KMS-11 (cell line): ENCODE data around the gene ADCY4.

ENCODE experiments used
- H2AFZ ChIP-seq: fragments of 200-600 bp; sonication (generic); 2 replicates; pipeline ENCODE4 v1.6.1; 2016; ENCODE audit warnings: antibody characterized with exemption, mixed run types, low read depth
- H3K27ac ChIP-seq: fragments of 200-600 bp; sonication (generic); 2 replicates; pipeline ENCODE4 v1.6.1; 2016; ENCODE audit warnings: mild to moderate bottlenecking, mixed run types
- H3K27me3 ChIP-seq: fragments of 200-600 bp; sonication (generic); 2 replicates; pipeline ENCODE4 v1.6.1; 2017; ENCODE audit warnings: mild to moderate bottlenecking, low read depth, mixed run types, moderate library complexity; ENCODE audit not compliant: insufficient read depth
- H3K36me3 ChIP-seq: fragments of 200-600 bp; sonication (generic); 2 replicates; pipeline ENCODE4 v1.6.1; 2017; ENCODE audit warnings: mild to moderate bottlenecking, mixed run types; ENCODE audit not compliant: insufficient read depth
- H3K4me1 ChIP-seq: fragments of 200-600 bp; sonication (generic); 2 replicates; pipeline ENCODE4 v1.6.1; 2016; ENCODE audit warnings: mild to moderate bottlenecking, low read depth, mixed run types; ENCODE audit not compliant: poor library complexity, severe bottlenecking
- H3K4me2 ChIP-seq: fragments of 200-600 bp; sonication (generic); 2 replicates; pipeline ENCODE4 v1.7.0; 2016; ENCODE audit warnings: mild to moderate bottlenecking, mixed run types
- H3K4me3 ChIP-seq: fragments of 200-600 bp; sonication (generic); IDR thresholded peaks from 2 replicates; pipeline ENCODE4 v1.6.1; 2017; ENCODE audit warnings: low read depth, low read length, mixed read lengths; ENCODE audit not compliant: insufficient read depth
- H3K79me2 ChIP-seq: fragments of 200-600 bp; sonication (generic); 2 replicates; pipeline ENCODE4 v1.6.1; 2016; ENCODE audit warnings: low read depth, mixed run types; ENCODE audit not compliant: insufficient read depth
- H3K9ac ChIP-seq: fragments of 200-600 bp; sonication (generic); 2 replicates; pipeline ENCODE4 v1.6.1; 2016; ENCODE audit warnings: mild to moderate bottlenecking, mixed run types
- H4K20me1 ChIP-seq: fragments of 200-600 bp; sonication (generic); 2 replicates; pipeline ENCODE4 v1.6.1; 2016; ENCODE audit warnings: mild to moderate bottlenecking, mixed run types; ENCODE audit not compliant: insufficient read depth
- CTCF ChIP-seq: fragments of 200-600 bp; sonication (generic); conservative IDR thresholded peaks from 2 replicates; pipeline ENCODE4 v1.6.1; 2017; ENCODE audit warnings: low read depth, mild to moderate bottlenecking, antibody characterized with exemption, low read length, moderate library complexity, mixed read lengths

ADCY4 gene

GRCh38 chr14:24364841-24365240, 30.0 kb upstream of the ADCY4 start:
- Histone ChIP-seq H3K4me2 (peak overlapping the region; percentile 46; the same call in 1 of the 2 replicates), H3K27ac (no peak overlapping the region), H2AFZ (peak overlapping the region; percentile 88; the same call in 1 of the 2 replicates), H3K9ac (no peak overlapping the region), H3K4me3 (no peak overlapping the region), H3K36me3 (no peaks in the 10 kb centered on the region), H3K79me2 (no peaks in the 10 kb centered on the region), H4K20me1 (no peaks in the 10 kb centered on the region), H3K27me3 (no peaks in the 10 kb centered on the region), H3K4me1 (peaks cover 14% of the 10 kb centered on the region)
- TF ChIP-seq CTCF, result no peak

- Histone ChIP-seq H4K20me1 (no peaks in the 10 kb centered on the region), H3K4me2 (no peak overlapping the region), H3K27me3 (no peaks in the 10 kb centered on the region), H3K4me1 (peaks cover 14% of the 10 kb centered on the region), H3K9ac (no peak overlapping the region), H3K79me2 (no peaks in the 10 kb centered on the region), H3K4me3 (no peak overlapping the region), H3K36me3 (no peaks in the 10 kb centered on the region), H2AFZ (no peak overlapping the region), H3K27ac (no peak overlapping the region)
- no peak for TF ChIP-seq CTCF
Measured at GRCh38 chr14:24363401-24363800, 28.5 kb upstream of the ADCY4 start.

GRCh38 chr14:24362241-24362960, 27.5 kb upstream of the ADCY4 start:
- no peaks in the 10 kb centered on the region for H3K79me2 ChIP-seq
- peaks cover 14% of the 10 kb centered on the region for H3K4me1 ChIP-seq
- H2AFZ ChIP-seq, result no peak overlapping the region
- no peak overlapping the region for H3K27ac ChIP-seq
- H3K36me3 ChIP-seq, result no peaks in the 10 kb centered on the region
- H3K27me3 ChIP-seq, result no peaks in the 10 kb centered on the region
- no peak overlapping the region for H3K4me2 ChIP-seq
- no peaks in the 10 kb centered on the region for H4K20me1 ChIP-seq
- no peak for TF ChIP-seq CTCF
- no peak overlapping the region for H3K4me3 ChIP-seq
- H3K9ac ChIP-seq, result no peak overlapping the region

GRCh38 chr14:24361326-24361725, 26.5 kb upstream of the ADCY4 start:
- no peaks in the 10 kb centered on the region for H3K79me2 ChIP-seq
- peaks cover 14% of the 10 kb centered on the region for H3K4me1 ChIP-seq
- H4K20me1 ChIP-seq, result no peaks in the 10 kb centered on the region

More at GRCh38 chr14:24361326-24361725, 26.5 kb upstream of the ADCY4 start:
- no peak overlapping the region for H3K4me3 ChIP-seq
- H3K36me3 ChIP-seq, result no peaks in the 10 kb centered on the region
- no peak overlapping the region for H2AFZ ChIP-seq
- H3K27me3 ChIP-seq, result no peaks in the 10 kb centered on the region
- no peak overlapping the region for H3K27ac ChIP-seq
- H3K9ac ChIP-seq, result no peak overlapping the region
- no peak overlapping the region for H3K4me2 ChIP-seq
- TF ChIP-seq CTCF, result no peak
